Loucy (cell line): ENCODE results near the gene CTSS.
"Not testable (repeated sequence)": the region's sequence is repeated elsewhere in the genome, so short reads cannot be mapped to it uniquely, and the experiment has no call there.

ENCODE experiments used
- H2AFZ ChIP-seq: fragments of 200-600 bp; sonication (generic); 2 replicates; pipeline ENCODE4 v1.6.0; 2016; ENCODE audit warnings: antibody characterized with exemption, mild to moderate bottlenecking, low read length, moderate library complexity
- H3F3A ChIP-seq: fragments of 200-600 bp; 2 replicates; pipeline ENCODE4 v1.6.0; 2016; ENCODE audit warnings: antibody characterized with exemption, low read depth, mild to moderate bottlenecking
- H3K27me3 ChIP-seq: fragments of 200-600 bp; sonication (generic); 2 replicates; pipeline ENCODE4 v1.6.1; 2014; ENCODE audit warnings: low read length, mild to moderate bottlenecking; ENCODE audit not compliant: insufficient read depth, poor library complexity, severe bottlenecking
- H3K36me3 ChIP-seq: fragments of 200-600 bp; sonication (generic); 2 replicates; pipeline ENCODE4 v1.6.1; 2016; ENCODE audit warnings: low read length; ENCODE audit not compliant: insufficient read depth
- H3K4me1 ChIP-seq: fragments of 200-600 bp; sonication (generic); 2 replicates; pipeline ENCODE4 v1.5.1; 2014; ENCODE audit warnings: low read length, mild to moderate bottlenecking; ENCODE audit not compliant: insufficient read depth, poor library complexity, severe bottlenecking
- H3K4me2 ChIP-seq: fragments of 200-600 bp; sonication (generic); 2 replicates; pipeline ENCODE4 v1.6.0; 2014; ENCODE audit warnings: antibody characterized with exemption, low read length, low read depth, mild to moderate bottlenecking; ENCODE audit not compliant: poor library complexity, severe bottlenecking
- H3K4me3 ChIP-seq: fragments of 200-600 bp; sonication (generic); 2 replicates; pipeline ENCODE4 v1.5.1; 2014; ENCODE audit warnings: low read length, mild to moderate bottlenecking, mixed read lengths; ENCODE audit not compliant: poor library complexity, severe bottlenecking
- H3K79me2 ChIP-seq: fragments of 200-600 bp; sonication (generic); 2 replicates; pipeline ENCODE4 v1.6.1; 2014; ENCODE audit warnings: low read length; ENCODE audit not compliant: insufficient read depth
- H3K9ac ChIP-seq: fragments of 200-600 bp; sonication (generic); 2 replicates; pipeline ENCODE4 v1.6.0; 2014; ENCODE audit warnings: mild to moderate bottlenecking, low read depth, low read length, moderate library complexity; ENCODE audit not compliant: poor library complexity, severe bottlenecking
- H3K9me2 ChIP-seq: fragments of 200-600 bp; sonication (generic); replicated peaks from 2 replicates; pipeline ENCODE4 v1.6.1; 2016; ENCODE audit warnings: low read depth, low read length, mixed read lengths
- H3K9me3 ChIP-seq: fragments of 200-600 bp; sonication (generic); 2 replicates; pipeline ENCODE4 v1.6.1; 2014; ENCODE audit warnings: mild to moderate bottlenecking, antibody characterized with exemption, low read length, low read depth; ENCODE audit not compliant: insufficient read depth
- H4K20me1 ChIP-seq: fragments of 200-600 bp; sonication (generic); 2 replicates; pipeline ENCODE4 v1.6.0; 2014; ENCODE audit warnings: antibody characterized with exemption, low read length, mild to moderate bottlenecking; ENCODE audit not compliant: insufficient read depth, poor library complexity, severe bottlenecking
- CTCF ChIP-seq: fragments of 200-600 bp; sonication (generic); conservative IDR thresholded peaks from 2 replicates; pipeline ENCODE4 v1.5.1; 2014; ENCODE audit warnings: mild to moderate bottlenecking, antibody characterized with exemption, low read length
- EZH2phosphoT487 ChIP-seq: fragments of 200-600 bp; IDR thresholded peaks from 2 replicates; pipeline ENCODE4 v1.6.1; 2018; ENCODE audit warnings: antibody characterized with exemption, mild to moderate bottlenecking, moderate library complexity, borderline replicate concordance

CTSS gene

GRCh38 chr1:150787455-150787854 lies 21.9 kb upstream of the CTSS start:
- Histone ChIP-seq H2AFZ (no peak overlapping the region), H4K20me1 (no peaks in the 10 kb centered on the region), H3K9me3 (no peaks in the 10 kb centered on the region), H3K27me3 (no peaks in the 10 kb centered on the region), H3K79me2 (no peaks in the 10 kb centered on the region), H3K4me3 (no peak overlapping the region), H3K9me2 (no peaks in the 10 kb centered on the region), H3K9ac (no peak overlapping the region), H3K4me2 (no peak overlapping the region), H3K4me1 (no peaks in the 10 kb centered on the region), H3K36me3 (no peaks in the 10 kb centered on the region), H3F3A (no peaks in the 10 kb centered on the region)
- no peak for TF ChIP-seq EZH2phosphoT487

GRCh38 chr1:150780510-150780909 lies 14.9 kb upstream of the CTSS start:
- H3K27me3 ChIP-seq = no peaks in the 10 kb centered on the region
- no peaks in the 10 kb centered on the region for H3K9me2 ChIP-seq
- H3K9me3 ChIP-seq = no peaks in the 10 kb centered on the region
- no peak for TF ChIP-seq EZH2phosphoT487
- TF ChIP-seq CTCF = no peak
- no peak overlapping the region for H3K4me3 ChIP-seq
- H3K4me2 ChIP-seq = no peak overlapping the region
- no peaks in the 10 kb centered on the region for H3F3A ChIP-seq
- H3K4me1 ChIP-seq = peaks cover 6% of the 10 kb centered on the region
- H3K36me3 ChIP-seq = no peaks in the 10 kb centered on the region
- H3K79me2 ChIP-seq = no peaks in the 10 kb centered on the region
- H2AFZ ChIP-seq = no peak overlapping the region
- H4K20me1 ChIP-seq = no peaks in the 10 kb centered on the region
- no peak overlapping the region for H3K9ac ChIP-seq

- H3K9ac ChIP-seq = no peak overlapping the region
- no peaks in the 10 kb centered on the region for H3K27me3 ChIP-seq
- no peaks in the 10 kb centered on the region for H3K9me2 ChIP-seq
- no peaks in the 10 kb centered on the region for H3K9me3 ChIP-seq
- H3F3A ChIP-seq = no peaks in the 10 kb centered on the region
- H3K79me2 ChIP-seq = no peaks in the 10 kb centered on the region
- H3K4me2 ChIP-seq = no peak overlapping the region
- H3K36me3 ChIP-seq = no peaks in the 10 kb centered on the region
- TF ChIP-seq EZH2phosphoT487 (no peak), CTCF (no peak)
- H2AFZ ChIP-seq = no peak overlapping the region
- H4K20me1 ChIP-seq = no peaks in the 10 kb centered on the region
- H3K4me1 ChIP-seq = peaks cover 6% of the 10 kb centered on the region
- no peak overlapping the region for H3K4me3 ChIP-seq
Measured at GRCh38 chr1:150778409-150778808, 12.8 kb upstream of the CTSS start.

GRCh38 chr1:150777544-150777943 lies 12.0 kb upstream of the CTSS start:
- H3F3A ChIP-seq = no peaks in the 10 kb centered on the region
- TF ChIP-seq EZH2phosphoT487 = no peak
- TF ChIP-seq CTCF = no peak
- no peak overlapping the region for H3K4me2 ChIP-seq
- H3K36me3 ChIP-seq = no peaks in the 10 kb centered on the region
- no peaks in the 10 kb centered on the region for H3K27me3 ChIP-seq
- H3K79me2 ChIP-seq = no peaks in the 10 kb centered on the region
- no peaks in the 10 kb centered on the region for H4K20me1 ChIP-seq
- H3K9me2 ChIP-seq = no peaks in the 10 kb centered on the region
- H3K9ac ChIP-seq = no peak overlapping the region
- H3K9me3 ChIP-seq = no peaks in the 10 kb centered on the region
- H2AFZ ChIP-seq = no peak overlapping the region
- H3K4me3 ChIP-seq = no peak overlapping the region
- peaks cover 6% of the 10 kb centered on the region for H3K4me1 ChIP-seq

GRCh38 chr1:150775931-150776505 lies 10.4 kb upstream of the CTSS start:
- H3K4me3 ChIP-seq, H3K36me3 ChIP-seq, H3K9me3 ChIP-seq, H2AFZ ChIP-seq, H3K4me2 ChIP-seq, H3F3A ChIP-seq, H3K9ac ChIP-seq, H3K27me3 ChIP-seq, H4K20me1 ChIP-seq, H3K9me2 ChIP-seq, H3K79me2 ChIP-seq: not testable (repeated sequence)
- peaks cover 14% of the 10 kb centered on the region for H3K4me1 ChIP-seq
